GM12872 (cell line): Measurements from ENCODE around the gene DCP1A.

Experiments used
- CTCF ChIP-seq: IDR thresholded peaks from 3 replicates; pipeline ENCODE4 v1.5.1; 2011; ENCODE audit warnings: low read depth, mild to moderate bottlenecking, low read length, moderate library complexity; ENCODE audit not compliant: insufficient read depth

The DCP1A gene

GRCh38 chr3:53254509-53255422 is 92.6 kb downstream of the DCP1A start:
- no peak for TF ChIP-seq CTCF

DNA sequence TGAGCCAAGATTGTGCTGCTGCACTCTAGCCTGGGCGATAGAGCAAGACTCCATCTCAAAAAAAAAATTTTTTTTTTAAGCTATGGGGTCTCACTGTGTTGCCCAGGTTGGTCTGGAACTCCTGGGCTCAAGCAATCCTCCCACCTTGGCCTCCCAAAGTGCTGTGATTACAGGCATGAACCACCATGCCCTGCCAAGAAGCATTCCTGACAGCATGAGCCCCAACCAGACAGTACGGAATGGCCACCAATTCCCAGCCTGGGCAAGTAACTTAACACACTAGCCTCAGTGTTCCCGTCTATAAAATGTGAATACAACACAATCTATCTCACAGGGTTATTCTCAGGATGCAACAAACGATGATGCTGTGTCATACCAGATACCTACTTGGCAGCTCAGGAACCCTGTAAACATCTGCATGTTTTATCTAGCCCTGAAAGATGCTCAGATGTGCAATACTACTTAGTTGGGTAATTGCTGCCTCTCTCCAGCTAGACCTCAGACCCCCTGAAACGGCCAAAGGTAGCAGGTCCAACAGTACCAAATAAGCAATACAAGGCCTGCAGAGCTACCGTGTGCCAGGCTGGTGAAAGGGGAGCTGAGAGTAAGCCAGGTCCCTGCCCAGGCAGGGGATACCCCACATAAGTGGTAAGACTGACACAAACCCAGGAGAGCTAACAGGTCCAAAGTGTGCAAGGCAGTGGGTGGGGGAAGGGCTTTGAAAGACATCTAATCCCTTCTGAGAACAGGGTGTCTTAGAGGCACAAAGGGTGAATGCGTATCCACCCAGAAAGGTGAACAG is 93.4 kb downstream of the DCP1A start:
- TF ChIP-seq CTCF = no peak

- TF ChIP-seq CTCF = no peak
Measured at GRCh38 chr3:53252096-53252946, 95.0 kb downstream of the DCP1A start.

DNA sequence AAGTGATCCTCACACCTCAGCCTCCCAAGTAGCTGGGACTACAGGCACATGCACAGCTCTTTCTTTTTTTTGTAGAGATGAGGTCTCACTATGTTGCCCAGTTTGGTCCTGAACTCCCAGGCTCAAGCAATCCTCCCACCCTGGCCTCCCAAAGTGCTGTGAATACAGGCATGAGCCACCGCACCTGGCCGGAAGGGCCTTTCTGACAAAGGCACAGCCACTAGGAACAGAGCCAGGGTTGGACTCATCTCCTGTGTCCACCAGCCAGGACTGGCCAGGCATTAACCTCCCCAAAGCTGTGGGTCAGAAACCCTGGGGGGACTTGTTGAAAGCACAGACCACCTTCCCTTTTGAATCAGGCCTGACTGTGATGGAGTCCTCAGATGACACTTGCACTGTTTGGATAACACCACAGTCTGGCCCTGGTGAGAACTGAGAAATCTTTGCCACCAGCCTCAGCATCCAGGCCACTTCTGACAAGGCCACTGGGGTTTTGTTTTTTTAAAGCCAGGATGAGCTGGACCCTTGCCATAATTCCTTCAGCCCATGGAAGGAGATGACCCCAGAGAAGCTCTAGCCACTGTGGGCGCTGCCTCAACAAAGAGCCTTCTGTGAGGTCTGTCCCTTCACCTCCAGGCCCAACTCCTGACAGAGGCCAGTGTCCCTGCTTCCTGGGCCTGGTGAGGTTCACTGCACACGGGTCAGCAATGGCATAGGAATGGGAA is 96.3 kb downstream of the DCP1A start:
- TF ChIP-seq CTCF = no peak

DNA sequence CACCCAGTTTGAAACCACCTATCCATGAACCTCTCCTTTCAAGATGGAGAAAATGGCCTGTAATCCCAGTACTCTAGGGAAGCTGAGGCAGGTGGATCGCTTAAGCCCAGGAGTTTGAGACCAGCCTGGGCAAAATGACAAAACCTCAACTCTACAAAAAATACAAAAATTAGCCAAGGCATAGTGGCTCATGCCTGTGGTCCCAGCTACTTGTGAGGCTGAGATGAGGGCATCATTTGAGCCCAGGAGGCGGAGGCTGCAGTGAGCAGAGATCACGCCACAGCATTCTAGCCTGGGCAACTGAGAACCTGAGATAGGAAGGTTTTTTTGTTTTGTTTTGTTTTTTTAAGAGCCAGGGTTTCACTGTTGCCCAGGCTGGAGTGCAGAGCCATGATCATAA is 96.9 kb downstream of the DCP1A start:
- no peak for TF ChIP-seq CTCF

DNA sequence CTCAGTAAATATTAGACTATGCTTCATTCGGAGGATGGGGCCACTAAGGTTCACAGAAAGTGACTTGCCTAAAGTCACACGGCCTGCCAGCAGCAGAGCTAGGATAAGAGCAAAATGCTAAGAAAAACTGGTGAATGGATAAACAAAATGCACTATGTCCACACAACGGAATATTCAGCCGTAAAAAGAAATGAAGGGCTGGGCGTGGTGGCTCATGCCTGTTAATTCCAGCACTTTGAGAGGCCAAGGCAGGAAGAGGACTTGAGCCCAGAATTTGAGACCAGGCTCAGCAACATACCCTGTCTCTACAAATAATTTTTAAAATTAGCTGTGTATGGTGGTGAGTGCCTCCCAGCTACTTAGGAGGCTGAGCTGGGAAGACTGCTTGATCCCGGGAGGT is 99.2 kb downstream of the DCP1A start:
- no peak for TF ChIP-seq CTCF
